HL-60/S4 treated with phorbol 12-myristate 13-acetate at 8.2 ng/mL for 4 days and 3 days (cell line): Measurements from ENCODE around the gene SLC39A5.
"Not testable (repeated sequence)": the region's sequence is repeated elsewhere in the genome, so short reads cannot be mapped to it uniquely, and the experiment has no call there.

Source experiments
- in situ Hi-C: fragments of 300-500 bp; cut with MboI; formaldehyde crosslinking; loops from 2 replicates; pipeline ENCODE4 v1.15.0; 2022; ENCODE audit warnings: low sequenced_read_pairs

The SLC39A5 gene

DNA sequence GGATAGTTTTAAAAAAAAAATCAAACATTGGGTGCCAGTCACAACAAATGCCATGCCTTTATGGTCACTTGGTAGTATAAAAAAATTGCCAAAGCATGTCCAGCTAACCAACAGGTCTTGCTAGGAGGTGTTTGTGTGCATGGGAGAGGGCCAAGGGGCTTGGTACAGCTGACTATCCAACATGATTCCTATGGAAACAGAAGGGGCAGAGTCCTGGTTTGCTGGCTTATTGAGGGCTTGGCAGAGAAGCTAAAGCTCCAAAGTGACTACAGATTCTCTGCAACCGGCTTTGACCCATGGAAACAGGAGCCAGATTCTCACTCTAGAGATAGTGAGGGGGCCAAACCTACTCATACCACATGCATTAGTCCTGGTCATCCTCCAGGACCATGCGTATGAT lies 42.6 kb downstream of the SLC39A5 start:
- in situ Hi-C loops = not testable (repeated sequence)

- in situ Hi-C loops = no loop called here
Observed at GRCh38 chr12:56274299-56274698, 44.4 kb downstream of the SLC39A5 start.

GRCh38 chr12:56278905-56279304 lies 49.1 kb downstream of the SLC39A5 start:
- in situ Hi-C loops = no loop called here

DNA sequence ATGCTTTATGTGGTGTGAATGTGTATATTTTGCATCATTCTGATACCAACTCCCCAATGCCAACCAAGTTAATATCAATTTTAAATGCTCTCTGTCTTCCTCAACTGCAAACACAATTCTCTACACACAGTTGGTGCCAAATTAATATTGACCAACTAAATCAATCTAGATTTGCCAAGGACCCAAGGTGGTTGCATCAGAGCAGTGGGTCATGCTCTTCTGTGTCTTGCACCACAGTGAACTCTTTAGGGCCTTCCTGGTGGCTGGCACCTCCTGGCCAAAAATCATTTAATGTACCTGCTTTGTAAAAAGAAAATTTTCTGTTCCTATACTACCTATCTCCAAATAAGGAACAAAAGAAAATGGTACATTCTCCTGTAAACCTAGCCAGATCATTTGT lies 51.0 kb downstream of the SLC39A5 start:
- in situ Hi-C loops = no loop called here

DNA sequence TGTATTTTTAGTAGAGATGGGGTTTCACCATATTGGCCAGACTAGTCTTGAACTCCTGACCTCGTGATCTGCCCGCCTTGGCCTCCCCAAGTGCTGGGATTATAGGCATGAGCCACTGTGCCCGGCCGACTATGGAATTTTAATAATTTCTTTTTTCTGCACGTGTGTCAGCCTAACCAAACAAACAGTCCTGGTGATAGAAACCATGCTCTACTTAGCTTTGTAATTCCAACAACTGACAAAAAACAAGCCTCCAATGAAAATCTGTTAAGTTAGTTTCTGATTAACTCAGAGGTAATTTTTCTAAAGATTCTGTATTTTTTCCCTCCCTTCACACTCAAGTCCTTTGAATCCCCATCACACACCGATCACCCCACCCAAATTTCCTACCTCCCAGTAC lies 52.2 kb downstream of the SLC39A5 start:
- in situ Hi-C loops = no loop called here

GRCh38 chr12:56282579-56282978 lies 52.7 kb downstream of the SLC39A5 start:
- in situ Hi-C loops = no loop called here

GRCh38 chr12:56284263-56284662 lies 54.4 kb downstream of the SLC39A5 start:
- in situ Hi-C loops = not testable (repeated sequence)

DNA sequence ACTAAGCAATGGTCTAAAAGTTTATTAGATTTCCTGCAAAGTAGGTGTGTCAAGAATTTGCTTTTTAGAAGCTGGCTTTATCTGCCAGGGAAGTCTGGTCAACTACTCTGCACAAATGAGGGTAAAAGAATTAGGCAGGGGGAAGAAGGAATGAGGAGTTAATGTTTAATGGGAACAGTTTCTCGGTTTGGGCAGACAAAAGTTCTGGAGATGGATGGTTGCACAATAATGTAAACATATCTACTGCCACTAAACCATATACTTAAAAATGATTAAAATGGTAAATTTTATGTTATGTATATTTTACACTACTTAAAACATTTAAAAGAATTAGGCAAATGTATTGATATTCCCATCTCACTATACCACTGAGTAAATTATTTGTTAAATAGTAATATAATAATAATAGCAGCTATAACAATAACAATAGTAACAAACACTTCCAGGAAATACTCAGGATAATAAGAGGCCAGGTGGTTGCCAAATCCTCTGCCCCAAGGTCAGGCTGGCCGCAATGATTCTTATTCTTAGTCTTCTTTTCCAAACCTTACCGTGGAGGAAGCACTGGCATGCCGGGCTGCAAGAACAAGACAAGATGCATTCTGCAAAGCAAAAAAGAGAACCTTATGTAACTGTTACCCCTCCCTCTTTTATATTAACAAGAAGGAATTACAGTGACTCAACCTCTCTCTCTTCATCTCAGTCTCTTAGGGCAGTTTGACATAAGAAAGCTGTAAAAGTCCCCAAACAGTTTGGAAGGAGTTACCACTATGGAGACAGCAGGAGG lies 56.4 kb downstream of the SLC39A5 start:
- in situ Hi-C loops = no loop called here
